NCI-H1105 (cell line): ENCODE data around the gene PIM2.

ENCODE experiments used
- DNase-seq: peaks from one replicate; lab custom pipeline; 2025; lab: John Stamatoyannopoulos, UW

Gene PIM2

DNA sequence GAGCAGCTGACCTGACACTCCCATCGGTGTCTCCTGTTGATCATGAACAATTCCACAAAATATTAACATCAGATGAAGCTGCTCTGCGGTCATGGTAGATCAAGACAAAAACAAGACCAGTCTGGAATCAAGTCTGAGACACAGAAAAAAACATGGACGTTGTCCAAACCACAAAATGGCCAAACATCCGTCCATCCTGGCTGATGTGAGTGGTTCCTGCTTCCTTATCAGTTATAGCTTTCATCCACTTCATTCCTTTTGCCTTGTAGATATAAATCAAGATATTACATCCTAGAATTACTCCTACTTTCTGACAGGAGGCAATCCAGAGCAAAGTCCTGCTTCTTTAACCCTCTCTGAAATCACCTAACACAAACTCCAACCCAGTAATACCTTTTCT, 54.6 kb downstream of the PIM2 start:
- no peak for DNase-seq
